PC-9 (cell line): ENCODE results near the gene TRDN. TPM values are rescaled to one million over a fixed set of nuclear protein-coding genes. Genes with fewer than 3 reads are reported as not detected.

Experiments used
- BruUV-seq: library from RNA; stranded (reverse); fragments of 400-500 nt; replicated peaks from 2 replicates; lab custom pipeline; 2021; lab: Mats Ljungman, UMichigan
- CTCF ChIA-PET: fragments of 300-600 bp; sonication (Branson Sonifier 250); formaldehyde crosslinking; loops from one replicate; lab custom pipeline; 2022; ENCODE audit warnings: antibody characterized with exemption; lab: Charles Lee
- POLR2A ChIA-PET: fragments of 300-600 bp; sonication (Branson Sonifier 250); formaldehyde crosslinking; loops from one replicate; lab custom pipeline; 2022; ENCODE audit warnings: antibody characterized with exemption; ENCODE audit not compliant: unreplicated experiment; lab: Charles Lee
- DNase-seq, 2 experiments: peaks; one replicate each; pipeline versions ENCODE4 v3.0.0 to v3.0.0-alpha.2; 2015 to 2022; ENCODE audit warnings: mixed read lengths in 1 of 2
- H2AFZ ChIP-seq: fragments of 200-600 bp; sonication (generic); 2 replicates; pipeline ENCODE4 v1.8.1; 2017; ENCODE audit warnings: antibody characterized with exemption
- H3F3A ChIP-seq: fragments of 200-600 bp; sonication (generic); 2 replicates; pipeline ENCODE4 v1.8.1; 2017; ENCODE audit warnings: antibody characterized with exemption, mild to moderate bottlenecking, low read depth; ENCODE audit not compliant: insufficient read depth
- H3K27ac ChIP-seq: fragments of 200-600 bp; sonication (generic); 2 replicates; pipeline ENCODE4 v1.6.1; 2016; ENCODE audit warnings: mixed run types
- H3K27me3 ChIP-seq: fragments of 200-600 bp; sonication (generic); 2 replicates; pipeline ENCODE4 v1.6.1; 2016; ENCODE audit warnings: low read depth, mixed run types; ENCODE audit not compliant: insufficient read depth
- H3K36me3 ChIP-seq: fragments of 200-600 bp; sonication (generic); 2 replicates; pipeline ENCODE4 v1.6.1; 2016; ENCODE audit warnings: low read depth, mixed run types
- H3K4me1 ChIP-seq: fragments of 200-600 bp; sonication (generic); replicated peaks from 2 replicates; pipeline ENCODE4 v1.6.1; 2016; ENCODE audit warnings: mixed run types; ENCODE audit not compliant: insufficient read depth
- H3K4me2 ChIP-seq: fragments of 200-600 bp; sonication (generic); 2 replicates; pipeline ENCODE4 v1.6.1; 2017; ENCODE audit warnings: mixed run types
- H3K4me3 ChIP-seq: fragments of 200-600 bp; sonication (generic); 2 replicates; pipeline ENCODE4 v1.6.1; 2016; ENCODE audit warnings: mixed run types
- H3K79me2 ChIP-seq: fragments of 200-600 bp; sonication (generic); 2 replicates; pipeline ENCODE4 v1.6.1; 2017; ENCODE audit warnings: low read depth, mixed run types
- H3K9me2 ChIP-seq: fragments of 200-600 bp; sonication (generic); 2 replicates; pipeline ENCODE4 v1.8.1; 2017; ENCODE audit warnings: mild to moderate bottlenecking; ENCODE audit not compliant: insufficient read depth
- H3K9me3 ChIP-seq: fragments of 200-600 bp; sonication (generic); 2 replicates; pipeline ENCODE4 v1.8.1; 2016; ENCODE audit warnings: low read depth; ENCODE audit not compliant: insufficient read depth
- H4K20me1 ChIP-seq: fragments of 200-600 bp; sonication (generic); 2 replicates; pipeline ENCODE4 v1.8.1; 2017; ENCODE audit not compliant: insufficient read depth
- EZH2 ChIP-seq: fragments of 200-600 bp; sonication (generic); IDR thresholded peaks from 2 replicates; pipeline ENCODE4 v1.8.0; 2017; ENCODE audit warnings: antibody characterized with exemption, low read depth
- intact Hi-C: fragments of 100-400 bp; cut with micrococcal nuclease; formaldehyde crosslinking; loops from one replicate; pipeline ENCODE4 v1.10.0; 2022; ENCODE audit not compliant: unreplicated experiment
- total RNA-seq: library from RNA; stranded (reverse); gene quantifications from 2 replicates; pipeline ENCODE4 v1.2.3, GENCODE V29; 2021
- TF ChIP-seq, protein P1 (sequence below): fragments of 200-600 bp; sonication (generic); conservative IDR thresholded peaks from 2 replicates; pipeline ENCODE4 v1.6.1; 2017; ENCODE audit warnings: mixed run types, antibody characterized with exemption, mild to moderate bottlenecking, moderate library complexity

TRDN gene
- total RNA-seq, 1 experiment from 2014 or later: not detected

DNA sequence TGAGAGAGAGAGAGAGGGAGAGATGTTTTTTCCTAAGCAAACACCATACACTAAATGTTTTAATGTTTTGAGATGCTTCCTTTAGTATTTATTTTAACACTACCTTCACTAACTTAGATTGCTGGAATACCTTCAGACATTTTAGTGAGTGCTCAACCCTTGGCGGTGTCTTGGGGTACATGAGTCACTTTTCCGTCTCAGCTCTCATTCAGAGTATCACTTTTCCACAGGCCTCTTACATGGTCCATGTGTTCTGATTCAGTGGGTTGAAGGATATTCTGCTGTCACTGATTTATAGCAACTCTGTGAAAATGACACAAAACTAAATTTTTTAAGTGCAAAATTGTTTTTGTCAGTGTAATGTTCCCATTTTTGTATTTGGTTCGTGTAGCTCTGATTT is 422.8 kb downstream of the TRDN start:
- CTCF ChIA-PET: no interaction called here
- no TSS peak for BruUV-seq
- H3K79me2 ChIP-seq: no peaks in the 10 kb centered on the region
- no peaks in the 10 kb centered on the region for H4K20me1 ChIP-seq
- H3K36me3 ChIP-seq: no peaks in the 10 kb centered on the region
- POLR2A ChIA-PET: no interaction called here
- no peak overlapping the region for H3K27ac ChIP-seq
- intact Hi-C loops: no loop called here
- H3K4me3 ChIP-seq: no peak overlapping the region
- no peak overlapping the region for H3K4me2 ChIP-seq
- no peak for DNase-seq
- TF ChIP-seq, protein P1, sequence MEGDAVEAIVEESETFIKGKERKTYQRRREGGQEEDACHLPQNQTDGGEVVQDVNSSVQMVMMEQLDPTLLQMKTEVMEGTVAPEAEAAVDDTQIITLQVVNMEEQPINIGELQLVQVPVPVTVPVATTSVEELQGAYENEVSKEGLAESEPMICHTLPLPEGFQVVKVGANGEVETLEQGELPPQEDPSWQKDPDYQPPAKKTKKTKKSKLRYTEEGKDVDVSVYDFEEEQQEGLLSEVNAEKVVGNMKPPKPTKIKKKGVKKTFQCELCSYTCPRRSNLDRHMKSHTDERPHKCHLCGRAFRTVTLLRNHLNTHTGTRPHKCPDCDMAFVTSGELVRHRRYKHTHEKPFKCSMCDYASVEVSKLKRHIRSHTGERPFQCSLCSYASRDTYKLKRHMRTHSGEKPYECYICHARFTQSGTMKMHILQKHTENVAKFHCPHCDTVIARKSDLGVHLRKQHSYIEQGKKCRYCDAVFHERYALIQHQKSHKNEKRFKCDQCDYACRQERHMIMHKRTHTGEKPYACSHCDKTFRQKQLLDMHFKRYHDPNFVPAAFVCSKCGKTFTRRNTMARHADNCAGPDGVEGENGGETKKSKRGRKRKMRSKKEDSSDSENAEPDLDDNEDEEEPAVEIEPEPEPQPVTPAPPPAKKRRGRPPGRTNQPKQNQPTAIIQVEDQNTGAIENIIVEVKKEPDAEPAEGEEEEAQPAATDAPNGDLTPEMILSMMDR: no peak
- TF ChIP-seq EZH2: no peak
- H3K9me3 ChIP-seq: no peaks in the 10 kb centered on the region
- H3K4me1 ChIP-seq: no peaks in the 10 kb centered on the region
- H3K9me2 ChIP-seq: no peaks in the 10 kb centered on the region
- H3F3A ChIP-seq: no peaks in the 10 kb centered on the region
- H3K27me3 ChIP-seq: no peaks in the 10 kb centered on the region
- no peak overlapping the region for H2AFZ ChIP-seq

DNA sequence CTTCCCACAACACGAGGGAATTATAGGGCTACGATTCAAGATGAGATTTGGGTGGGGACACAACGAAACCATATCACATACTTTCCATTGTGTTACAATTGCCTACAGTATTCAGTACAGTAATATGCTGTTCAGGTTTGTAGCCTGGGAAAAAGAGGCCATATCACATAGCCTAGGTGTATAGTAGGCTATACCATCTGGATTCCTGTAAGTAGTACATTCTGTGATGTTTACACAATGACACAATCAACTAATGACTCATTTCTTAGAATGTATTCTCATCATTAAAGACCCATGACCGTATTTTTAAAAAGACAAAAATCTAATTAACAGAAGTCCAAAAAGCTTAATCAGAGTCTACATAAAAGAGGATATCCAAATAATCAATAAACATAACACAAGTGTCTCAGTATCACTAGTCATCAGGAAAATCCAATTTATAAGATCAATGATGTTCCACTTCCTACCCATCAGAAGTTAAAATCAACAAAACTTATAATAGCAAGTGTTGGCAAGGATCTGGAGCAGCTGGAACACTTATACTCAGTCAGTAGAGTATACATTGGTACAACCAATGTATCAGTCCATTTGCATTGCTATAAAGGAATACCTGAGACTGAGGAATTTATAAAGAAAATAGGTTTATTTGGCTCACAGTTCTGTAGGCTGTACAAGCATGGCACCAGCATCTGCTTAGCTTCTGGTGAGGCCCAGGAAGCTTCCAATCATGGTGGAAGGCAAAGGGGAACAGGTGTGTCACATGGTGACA is 424.8 kb downstream of the TRDN start:
- H3K27me3 ChIP-seq: no peaks in the 10 kb centered on the region
- no TSS peak for BruUV-seq
- DNase-seq: peak in 1 of 2 experiments; percentile 43
- no peaks in the 10 kb centered on the region for H3K79me2 ChIP-seq
- H3K27ac ChIP-seq: no peak overlapping the region
- no peaks in the 10 kb centered on the region for H3K9me3 ChIP-seq
- no peaks in the 10 kb centered on the region for H3K36me3 ChIP-seq
- no peaks in the 10 kb centered on the region for H4K20me1 ChIP-seq
- TF ChIP-seq, protein P1: no peak
- no peak for TF ChIP-seq EZH2
- POLR2A ChIA-PET: no interaction called here
- H3K4me2 ChIP-seq: no peak overlapping the region
- H3K4me1 ChIP-seq: no peaks in the 10 kb centered on the region
- H3K4me3 ChIP-seq: no peak overlapping the region
- no peaks in the 10 kb centered on the region for H3F3A ChIP-seq
- no peak overlapping the region for H2AFZ ChIP-seq
- intact Hi-C loops: no loop called here
- CTCF ChIA-PET: no interaction called here
- no peaks in the 10 kb centered on the region for H3K9me2 ChIP-seq

DNA sequence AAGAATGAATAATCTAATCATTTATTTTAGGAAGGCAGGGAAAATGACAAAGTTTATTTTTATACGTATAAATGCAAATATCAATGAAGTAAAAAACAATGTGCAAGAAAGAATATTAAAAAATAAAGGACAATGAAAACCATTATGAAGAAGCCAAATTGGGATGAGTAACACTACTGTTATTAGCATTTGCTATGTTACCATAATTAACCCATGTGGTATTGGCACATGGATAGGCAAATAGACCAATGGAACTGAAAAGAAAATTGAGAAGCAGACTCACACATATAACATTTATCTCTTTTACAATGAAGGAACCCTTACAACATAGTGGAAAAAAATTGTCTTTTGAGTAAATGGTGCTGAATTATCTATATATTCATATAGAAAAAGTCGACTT is 426.1 kb downstream of the TRDN start:
- BruUV-seq: no TSS peak
- Histone ChIP-seq H3K27me3 (no peaks in the 10 kb centered on the region), H4K20me1 (no peaks in the 10 kb centered on the region), H3K4me2 (no peak overlapping the region), H3K79me2 (no peaks in the 10 kb centered on the region), H3K9me3 (no peaks in the 10 kb centered on the region), H3K27ac (no peak overlapping the region), H3K36me3 (no peaks in the 10 kb centered on the region), H2AFZ (no peak overlapping the region), H3F3A (no peaks in the 10 kb centered on the region), H3K9me2 (no peaks in the 10 kb centered on the region), H3K4me3 (no peak overlapping the region), H3K4me1 (no peaks in the 10 kb centered on the region)
- POLR2A ChIA-PET: no interaction called here
- DNase-seq: no peak
- no peak for TF ChIP-seq EZH2
- TF ChIP-seq, protein P1: no peak
- CTCF ChIA-PET: no interaction called here
- intact Hi-C loops: no loop called here
